HG02981 (cell line): ENCODE measurements around the gene CCDC33.

Source experiments
- ATAC-seq: cut with Tn5 transposase; IDR thresholded peaks from one replicate; pipeline ENCODE4 v1.9.1; 2021; ENCODE audit warnings: mild to moderate bottlenecking, moderate library complexity; ENCODE audit not compliant: unreplicated experiment

CCDC33 gene

GRCh38 chr15:74235962-74236361, at the start of gene CCDC33:
CCDC33 (plus strand) TSS chr15:74236326; CDS start chr15:74236720, 394 bp downstream.
- no peak for ATAC-seq

GRCh38 chr15:74188216-74188615, 47.9 kb upstream of the CCDC33 start:
- ATAC-seq: no peak

GRCh38 chr15:74191798-74192197, 44.3 kb upstream of the CCDC33 start:
- ATAC-seq: no peak

- no peak for ATAC-seq
Observed at GRCh38 chr15:74192751-74193150, 43.4 kb upstream of the CCDC33 start.

- no peak for ATAC-seq
Observed at GRCh38 chr15:74193299-74193718, 42.8 kb upstream of the CCDC33 start.

GRCh38 chr15:74193905-74194304, 42.2 kb upstream of the CCDC33 start:
- ATAC-seq: no peak

GRCh38 chr15:74194572-74195559, 41.3 kb upstream of the CCDC33 start:
- ATAC-seq: no peak

GRCh38 chr15:74196175-74196574, 40.0 kb upstream of the CCDC33 start:
- ATAC-seq: no peak

GRCh38 chr15:74197176-74197965, 38.8 kb upstream of the CCDC33 start:
- ATAC-seq: no peak

- ATAC-seq: no peak
Observed at GRCh38 chr15:74199297-74199652, 36.9 kb upstream of the CCDC33 start.

GRCh38 chr15:74200412-74200815, 35.7 kb upstream of the CCDC33 start:
- ATAC-seq: no peak

GRCh38 chr15:74200871-74201419, 35.2 kb upstream of the CCDC33 start:
- ATAC-seq: no peak

- no peak for ATAC-seq
Observed at GRCh38 chr15:74201710-74202420, 34.3 kb upstream of the CCDC33 start.

GRCh38 chr15:74202452-74203401, 33.4 kb upstream of the CCDC33 start, which contains the start of gene STRA6:
STRA6 (minus strand) TSS chr15:74202787; CDS start chr15:74202267, 520 bp downstream.
- no peak for ATAC-seq

GRCh38 chr15:74203914-74204431, 32.2 kb upstream of the CCDC33 start:
- ATAC-seq: no peak

- no peak for ATAC-seq
Observed at GRCh38 chr15:74205582-74205947, 30.6 kb upstream of the CCDC33 start.

GRCh38 chr15:74206801-74207281, 29.3 kb upstream of the CCDC33 start:
- no peak for ATAC-seq

- ATAC-seq: no peak
Observed at GRCh38 chr15:74207652-74208440, 28.3 kb upstream of the CCDC33 start.
